Coronary artery (tissue), 2 donors: ENCODE data around the gene RGS9BP.

ENCODE experiments used
- DNase-seq: peaks from one replicate; pipeline ENCODE4 v3.0.0-alpha.2; 2017; ENCODE audit warnings: low spot score
- H3K27ac ChIP-seq, 2 donors: fragments of 200-600 bp; sonication (generic); one replicate each; pipeline ENCODE4 v1.5.1; 2016 to 2019
- H3K4me3 ChIP-seq: fragments of 200-600 bp; sonication (generic); 2 replicates; pipeline ENCODE4 v1.5.1; 2016; ENCODE audit warnings: mild to moderate bottlenecking, moderate library complexity
- CTCF ChIP-seq: fragments of 200-600 bp; sonication (generic); IDR thresholded peaks from one replicate; pipeline ENCODE4 v1.5.1; 2019; ENCODE audit warnings: antibody characterized with exemption

RGS9BP gene

DNA sequence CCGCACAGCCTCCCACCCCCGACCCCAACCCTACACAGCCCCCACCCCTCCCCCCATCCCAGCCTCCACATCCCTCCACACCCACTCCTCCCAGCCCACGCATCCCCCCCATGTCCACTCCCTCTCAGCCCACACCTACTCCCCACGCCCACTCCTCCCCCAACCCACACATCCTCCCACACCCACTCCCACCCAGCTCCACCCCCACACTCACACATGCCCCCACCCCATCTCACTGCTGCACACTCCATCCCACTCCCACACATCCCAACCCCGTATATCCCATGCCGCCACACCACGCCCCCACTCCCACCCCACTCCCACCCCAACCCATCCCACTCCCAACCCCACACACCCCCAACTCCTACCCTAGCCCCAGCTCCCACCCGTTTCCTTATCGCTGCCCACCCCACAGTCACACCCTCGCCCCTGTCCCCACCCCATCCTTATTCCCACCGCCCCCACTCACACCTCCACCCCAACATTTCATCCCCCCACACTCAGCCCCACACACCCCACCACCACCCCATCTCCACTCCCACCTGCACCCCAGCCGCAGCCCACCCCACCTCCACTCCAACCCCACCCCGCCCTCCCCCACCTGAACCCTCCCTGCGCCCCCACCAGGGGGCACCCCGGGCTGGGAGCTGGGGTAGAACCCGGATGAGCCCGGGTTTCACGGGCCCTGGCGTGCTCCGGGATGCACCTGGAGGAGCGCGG, 44.7 kb downstream of the RGS9BP start:
- no peak overlapping the region for H3K27ac ChIP-seq
- DNase-seq: no peak
- H3K4me3 ChIP-seq: no peak overlapping the region
- TF ChIP-seq CTCF: no peak

DNA sequence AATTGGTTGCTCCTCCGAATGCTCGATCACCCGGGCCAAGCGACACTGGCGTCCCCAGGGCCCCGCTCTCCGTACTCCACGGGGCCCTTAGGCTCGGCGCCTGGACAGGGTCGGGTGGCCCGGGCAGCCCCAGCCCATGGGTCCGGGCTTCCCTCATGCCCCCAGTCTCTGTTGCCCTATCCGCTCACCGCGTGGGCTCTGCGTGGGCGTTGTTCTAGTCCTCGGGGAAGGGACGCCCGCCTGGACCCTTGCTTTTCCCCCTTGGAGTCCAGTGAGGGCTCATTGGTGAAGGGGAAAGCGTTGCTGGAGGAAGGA, 45.2 kb downstream of the RGS9BP start:
- Histone ChIP-seq H3K4me3 (no peak overlapping the region), H3K27ac (no peak overlapping the region)
- no peak for DNase-seq
- no peak for TF ChIP-seq CTCF
